SIG-M5 treated with dmso at 0.1 percent for 504 hours (cell line): Measurements from ENCODE around the gene RXRB.
A peak's percentile ranks its signal among the peaks of the same experiment; 100 is the strongest.

Source experiments
- DNase-seq: peaks from one replicate; lab custom pipeline; 2025; ENCODE audit not compliant: unreplicated experiment; lab: John Stamatoyannopoulos, UW

The RXRB gene

DNA sequence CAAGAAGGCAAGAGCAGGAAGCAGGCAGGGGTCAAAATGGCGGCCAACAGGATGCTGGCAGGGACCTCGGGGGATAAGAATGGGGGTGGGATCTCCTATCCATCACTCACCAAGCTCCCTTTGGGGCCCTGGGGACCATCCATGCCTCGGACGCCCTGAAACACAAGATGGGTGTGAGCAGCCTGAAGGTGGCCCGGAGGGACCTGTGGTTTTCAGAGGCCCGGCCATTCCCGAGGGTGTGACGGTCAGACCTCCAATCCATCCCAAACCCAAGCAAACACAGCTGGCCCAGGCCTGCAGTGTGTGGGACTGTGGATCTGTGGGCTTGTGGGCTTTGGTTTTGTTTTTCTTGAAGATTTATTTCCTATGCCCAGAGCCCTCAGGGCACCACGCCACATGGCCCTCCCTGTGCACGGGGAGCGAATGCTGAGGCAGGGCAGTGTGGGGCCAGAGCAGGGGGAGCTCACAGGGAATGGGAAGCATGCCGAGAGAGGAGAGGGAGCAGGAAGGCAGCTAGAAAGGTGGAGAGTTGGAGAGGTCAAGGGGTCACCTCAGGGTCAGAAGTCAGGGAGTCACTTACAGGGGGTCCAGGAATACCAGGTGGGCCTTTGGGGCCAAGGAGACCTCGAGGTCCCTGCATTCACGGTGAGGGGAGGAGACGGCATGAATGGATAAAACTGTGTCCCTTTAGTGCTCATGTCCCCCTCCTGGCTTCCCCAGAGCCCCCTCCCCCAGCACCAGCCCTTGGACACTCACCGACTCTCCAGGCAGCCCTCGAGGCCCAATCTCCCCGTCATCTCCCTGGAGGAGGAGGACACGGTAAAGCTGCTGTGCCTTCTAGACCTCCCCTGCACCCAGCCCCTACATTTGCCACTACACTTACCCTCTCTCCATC lies 22.7 kb downstream of the RXRB start:
- DNase-seq, result no peak

DNA sequence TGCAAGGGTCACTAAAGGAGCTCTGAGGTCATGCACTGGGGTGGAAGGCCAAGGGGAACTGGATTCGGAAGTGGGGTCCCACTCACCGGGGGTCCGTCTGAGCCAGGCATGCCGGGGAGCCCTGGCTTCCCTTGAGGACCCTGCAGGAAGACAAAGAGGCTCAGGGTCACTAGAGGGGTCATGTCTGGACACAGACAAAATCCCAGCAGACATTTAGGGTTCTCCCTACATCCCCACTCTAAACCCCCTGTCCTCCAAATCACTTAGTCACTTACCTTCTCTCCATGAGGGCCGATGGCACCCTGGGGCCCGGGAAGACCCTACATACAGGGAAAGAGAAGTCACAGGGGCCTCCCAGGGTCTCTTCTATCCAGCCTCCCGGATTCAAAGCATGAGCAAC lies 23.6 kb downstream of the RXRB start:
- no peak for DNase-seq

DNA sequence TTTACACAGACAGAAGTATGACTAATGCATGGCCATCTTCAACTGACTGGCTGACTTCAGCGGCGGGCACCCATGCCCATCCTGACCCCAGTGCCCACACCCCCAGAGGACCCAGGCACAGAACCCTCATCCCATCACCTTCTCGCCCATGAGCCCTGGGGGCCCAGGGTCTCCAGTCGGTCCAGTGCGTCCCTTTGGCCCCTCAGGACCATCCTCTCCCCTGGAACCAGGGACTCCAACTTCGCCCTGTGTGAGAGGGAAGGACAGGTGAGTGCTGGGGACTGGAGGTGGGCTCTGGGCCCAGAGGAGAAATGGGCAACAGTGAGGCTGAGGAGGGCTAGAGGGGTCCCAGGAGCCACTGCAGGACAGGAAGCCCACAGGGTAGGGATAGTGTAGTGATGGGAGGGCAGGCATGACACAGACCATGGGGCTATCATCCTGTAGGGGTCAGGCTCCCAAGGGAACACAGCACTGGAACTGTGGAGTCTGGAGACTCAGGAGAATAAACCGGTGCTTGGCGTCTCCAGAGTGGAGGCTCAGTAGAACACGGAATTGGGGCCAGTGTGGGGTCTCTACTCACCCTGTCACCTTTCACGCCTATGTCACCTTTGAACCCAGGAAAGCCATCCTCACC lies 24.9 kb downstream of the RXRB start:
- DNase-seq, result no peak

DNA sequence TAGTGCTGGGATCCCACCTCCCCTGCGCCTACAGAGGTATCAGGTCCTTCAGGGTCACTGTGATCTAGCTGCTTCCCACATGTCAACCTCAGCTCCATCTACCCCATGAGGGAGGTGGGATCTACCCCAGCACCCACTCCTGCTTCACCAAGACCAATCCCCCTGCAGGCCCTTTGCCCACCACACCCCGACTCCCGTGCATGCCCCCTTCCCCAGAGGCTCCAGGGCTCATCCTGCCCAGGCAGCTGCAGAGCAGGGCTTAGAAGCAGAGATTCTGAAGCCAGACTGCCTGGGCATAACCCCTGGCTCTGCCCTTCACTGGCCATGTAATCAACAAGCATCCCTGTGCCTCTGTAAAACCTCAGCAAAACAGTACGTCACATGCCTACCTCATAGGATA lies 25.7 kb downstream of the RXRB start:
- DNase-seq, result no peak

DNA sequence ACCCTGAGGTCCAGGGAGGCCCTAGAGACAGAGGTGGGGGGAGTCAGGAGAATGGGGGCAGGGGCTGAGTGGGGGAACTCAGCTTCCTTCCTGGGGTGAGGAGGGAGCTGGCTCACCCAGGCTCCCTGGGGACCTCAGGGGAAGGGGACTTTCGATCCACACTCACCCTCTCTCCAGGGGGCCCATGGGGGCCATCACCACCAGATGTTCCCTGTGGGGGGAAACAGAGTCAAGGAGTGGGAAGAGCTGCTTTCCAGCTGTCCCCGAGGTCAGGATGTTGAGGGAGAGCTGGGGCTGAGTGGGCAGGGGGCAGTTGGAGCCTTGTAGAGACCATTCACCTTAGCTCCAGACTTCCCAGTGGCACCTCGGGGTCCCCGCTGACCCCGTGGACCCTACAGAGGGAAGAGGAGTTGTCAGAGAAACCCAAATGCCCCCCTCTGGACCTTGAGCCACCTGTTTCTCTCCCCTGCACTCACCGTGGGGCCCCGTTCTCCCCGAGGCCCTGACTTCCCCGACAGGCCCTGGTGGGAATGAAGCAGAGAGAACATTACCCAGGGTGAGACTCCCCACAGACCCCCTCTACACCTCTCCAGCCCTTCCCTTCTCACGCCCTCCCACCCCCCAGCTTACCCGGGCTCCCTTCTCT lies 26.8 kb downstream of the RXRB start:
- no peak for DNase-seq

DNA sequence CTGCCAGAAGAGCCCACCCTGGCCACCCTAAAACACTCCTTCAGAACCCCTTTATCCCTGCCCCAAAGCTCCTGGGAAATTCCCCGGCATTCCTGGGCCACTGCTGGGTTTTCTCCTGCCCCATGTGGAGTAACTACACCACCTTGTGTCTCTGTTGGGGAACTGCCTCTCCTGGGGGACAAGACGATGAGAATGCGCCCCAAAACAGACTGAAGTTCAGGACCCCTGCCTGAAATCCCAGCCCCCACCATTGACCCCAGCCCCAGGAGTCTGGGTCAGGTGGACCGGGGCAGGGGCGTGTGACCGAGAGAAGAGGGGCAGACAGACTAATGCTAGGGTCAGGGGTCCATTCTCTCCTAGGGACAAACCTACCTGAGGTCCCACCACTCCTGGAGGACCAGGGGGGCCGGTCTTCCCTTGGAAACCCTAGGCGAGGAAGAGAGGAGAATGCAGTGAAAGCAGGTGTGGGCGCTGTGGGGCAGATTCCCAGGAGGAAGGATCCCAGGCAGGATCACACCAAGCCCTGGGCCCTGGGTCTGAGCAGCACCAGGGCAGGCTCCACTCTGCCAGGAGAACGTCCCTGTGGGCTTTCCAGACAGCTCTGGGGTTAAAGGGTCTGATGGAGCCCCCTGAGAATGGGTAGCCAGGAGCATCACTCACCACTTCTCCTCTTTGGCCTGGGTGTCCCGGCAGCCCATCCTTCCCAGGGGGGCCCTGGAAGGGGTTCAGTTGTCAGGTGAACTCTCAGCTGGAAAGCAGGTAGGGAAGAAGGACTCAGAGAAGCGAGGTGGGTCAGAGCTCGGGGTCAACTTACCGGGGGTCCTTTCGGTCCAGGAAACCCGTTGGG lies 27.6 kb downstream of the RXRB start:
- peak; percentile 8 for DNase-seq

DNA sequence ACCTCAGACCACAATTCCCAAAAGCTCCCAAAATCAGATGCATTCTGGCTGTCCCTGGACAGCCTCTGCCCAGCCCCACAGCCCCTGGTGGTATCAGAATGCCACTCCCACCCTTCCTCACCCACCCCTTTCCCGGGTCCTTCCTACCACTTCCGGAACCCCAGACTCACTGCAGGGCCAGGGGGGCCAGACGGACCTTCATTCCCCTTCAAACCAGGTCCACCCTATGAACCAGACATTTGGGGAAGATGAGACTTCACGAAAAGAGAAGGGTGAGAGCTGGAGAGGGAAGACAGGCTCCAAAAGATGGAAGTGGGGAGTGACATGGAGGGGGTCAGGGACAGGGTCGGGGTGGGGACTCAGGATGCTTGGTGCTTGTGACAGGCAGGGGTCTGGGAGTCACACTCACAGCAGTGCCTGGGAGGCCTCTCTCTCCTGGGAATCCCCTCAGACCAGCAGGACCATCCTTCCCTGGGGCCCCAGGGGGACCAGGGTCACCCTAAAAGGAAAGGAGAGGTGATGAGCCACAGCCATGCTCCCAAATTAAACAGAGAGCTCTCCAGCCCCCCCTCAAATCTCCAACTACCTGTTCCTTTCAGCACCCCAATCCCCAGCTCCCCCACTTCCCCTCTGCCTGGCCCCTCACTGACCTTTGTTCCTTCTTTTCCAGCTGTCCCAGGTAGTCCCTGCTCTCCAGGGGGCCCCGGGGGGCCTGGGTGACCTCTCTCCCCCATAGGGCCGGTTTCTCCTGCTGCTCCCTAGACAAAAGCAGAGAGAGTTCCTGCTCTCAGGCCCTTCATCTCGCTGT lies 28.4 kb downstream of the RXRB start:
- DNase-seq, result no peak

DNA sequence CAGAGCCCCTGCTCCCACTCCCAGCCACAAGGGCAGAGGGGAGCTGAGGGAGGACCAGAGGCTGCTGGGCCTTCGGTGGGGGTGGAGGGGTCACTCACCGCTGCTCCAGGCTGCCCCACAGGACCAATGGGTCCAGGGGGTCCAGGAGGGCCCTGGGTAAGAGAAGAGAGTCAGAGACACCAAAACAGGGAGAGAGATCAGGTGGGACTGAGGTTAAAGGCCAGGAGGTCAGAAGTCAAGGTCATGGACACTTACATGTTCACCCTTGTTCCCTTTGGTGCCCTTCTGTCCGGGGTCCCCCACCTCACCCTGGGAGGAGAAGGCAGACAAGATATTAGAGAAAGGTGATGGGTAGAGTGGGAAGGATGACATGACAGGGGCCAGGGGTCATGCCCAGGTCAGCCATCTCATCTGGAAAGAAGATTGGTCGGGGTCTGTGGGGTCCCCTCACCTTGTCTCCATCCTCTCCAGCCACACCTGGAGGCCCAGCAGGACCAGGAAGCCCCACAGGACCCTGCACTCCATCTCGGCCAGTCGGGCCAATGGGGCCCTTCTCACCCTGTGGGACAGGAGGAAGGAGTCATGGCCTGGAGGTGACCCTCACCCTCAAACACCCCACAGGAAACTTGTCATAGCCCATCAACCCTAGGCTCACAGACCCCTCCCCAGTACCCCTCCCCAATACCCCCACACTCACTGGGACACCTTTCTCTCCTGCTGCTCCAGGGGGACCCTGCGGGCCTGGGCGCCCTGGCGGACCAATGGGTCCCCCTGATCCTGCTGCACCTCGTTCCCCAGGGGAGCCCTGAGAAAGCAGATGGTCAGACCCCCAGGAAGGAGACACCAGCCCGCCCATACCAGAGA lies 29.2 kb downstream of the RXRB start:
- DNase-seq, result no peak

DNA sequence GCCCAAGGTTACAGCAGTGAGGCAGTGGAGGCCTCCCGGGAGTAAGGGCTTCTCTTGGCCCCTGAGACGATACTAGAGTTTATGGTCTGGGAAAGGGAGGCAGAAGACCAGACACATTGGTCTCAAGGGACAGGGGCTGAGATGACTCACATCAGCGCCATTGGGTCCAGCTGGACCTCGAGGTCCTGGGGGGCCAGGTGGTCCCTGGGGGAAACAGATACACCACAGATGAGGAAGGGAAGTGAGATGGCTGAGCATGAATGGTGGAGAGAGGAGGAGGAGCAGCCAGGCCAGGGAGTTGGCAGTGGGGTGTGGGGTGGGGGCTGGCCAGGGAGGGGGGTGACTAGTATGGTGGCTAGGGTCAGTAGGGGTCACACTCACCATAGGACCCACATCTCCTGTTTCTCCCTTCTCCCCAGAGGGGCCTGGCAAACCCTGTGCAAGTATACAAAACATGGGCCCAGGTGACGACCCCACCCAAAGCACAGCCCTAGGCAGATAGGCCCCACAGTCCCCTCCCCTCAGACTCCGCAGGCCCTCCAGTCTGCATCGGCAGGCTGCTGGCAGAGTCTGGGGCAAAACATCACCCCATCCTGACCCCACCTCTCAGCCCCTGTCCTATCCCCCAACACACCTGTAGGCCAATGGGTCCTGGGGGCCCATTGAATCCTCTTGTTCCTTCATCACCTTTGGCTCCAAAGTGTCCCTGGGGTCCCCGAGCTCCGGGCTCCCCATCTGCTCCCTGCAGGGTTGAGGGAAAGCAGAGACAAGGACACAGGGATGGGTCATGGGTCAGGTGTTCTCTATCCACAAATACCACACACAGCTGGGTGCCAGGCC lies 30.1 kb downstream of the RXRB start:
- DNase-seq, result no peak

DNA sequence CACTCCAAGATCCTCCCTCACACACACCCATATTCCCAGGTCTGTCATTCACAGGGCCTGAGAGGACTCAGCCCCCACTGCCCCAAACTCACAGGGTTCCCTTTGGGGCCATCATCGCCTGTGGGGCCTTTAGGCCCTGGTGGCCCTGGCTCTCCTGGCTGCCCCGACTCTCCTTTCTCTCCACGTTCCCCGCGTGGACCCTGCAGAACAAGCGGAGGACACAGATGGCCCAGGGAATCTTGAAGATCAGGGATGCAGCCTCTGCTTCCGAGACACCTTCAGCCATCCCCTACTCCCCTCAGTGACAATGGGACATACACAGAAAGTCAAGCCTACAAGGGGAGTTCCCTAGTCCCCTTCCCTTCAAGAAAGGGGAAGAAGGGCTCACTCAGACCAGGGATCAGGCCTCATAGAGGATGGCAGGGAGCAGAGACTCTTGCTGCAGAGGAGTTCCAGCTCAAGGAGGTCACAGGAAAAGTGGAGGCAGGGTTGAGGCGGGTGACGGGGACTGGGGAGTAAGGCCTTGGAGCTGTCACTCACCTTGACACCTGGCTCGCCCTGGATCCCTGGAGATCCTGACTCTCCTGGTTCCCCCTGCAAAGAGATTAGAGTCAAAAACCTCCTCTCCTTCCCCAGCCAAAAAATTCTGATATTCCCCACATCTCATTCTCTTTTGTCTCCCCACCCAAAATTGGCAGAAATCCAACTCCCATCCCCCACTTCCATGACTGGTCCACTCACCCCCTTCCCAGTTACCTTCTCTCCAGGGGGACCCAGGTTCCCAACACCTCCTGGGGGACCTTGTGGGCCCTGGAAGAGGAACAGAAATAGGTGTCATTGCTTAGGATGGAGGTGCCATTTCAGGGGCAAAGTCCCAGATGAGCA lies 30.9 kb downstream of the RXRB start:
- DNase-seq, result no peak

DNA sequence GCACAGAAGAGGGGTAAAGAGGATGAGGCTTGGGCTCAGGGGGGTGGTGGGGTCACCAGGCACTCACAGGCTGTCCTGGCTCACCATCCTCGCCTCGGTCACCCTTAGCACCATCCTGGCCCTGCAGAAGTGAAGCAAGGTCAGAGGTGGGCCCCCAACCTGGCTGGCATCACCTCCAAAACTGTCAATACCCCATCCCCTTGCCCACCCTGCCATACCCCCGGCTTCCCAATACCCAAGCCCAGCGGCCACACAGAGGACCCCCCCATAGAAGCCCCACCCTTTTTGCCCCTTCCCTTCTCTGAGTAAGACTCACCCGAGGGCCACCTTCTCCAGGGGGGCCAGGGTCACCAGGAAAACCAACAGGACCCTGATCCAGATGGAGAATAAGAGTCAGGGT lies 31.8 kb downstream of the RXRB start:
- DNase-seq, result no peak

DNA sequence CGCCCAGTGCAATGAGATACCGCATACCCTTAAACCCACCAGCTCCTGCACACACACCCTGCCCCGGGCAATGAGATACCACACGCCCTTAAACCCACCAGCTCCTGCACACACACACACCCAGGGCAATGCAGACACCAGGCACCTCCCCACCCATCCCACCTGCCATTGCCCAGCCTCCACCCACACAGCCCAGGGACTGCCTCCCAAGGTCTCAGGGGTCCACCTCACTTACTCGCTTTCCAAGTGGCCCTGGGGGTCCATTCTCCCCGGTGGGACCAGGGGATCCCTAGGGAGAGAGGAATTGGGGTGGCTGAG lies 32.2 kb downstream of the RXRB start:
- no peak for DNase-seq

DNA sequence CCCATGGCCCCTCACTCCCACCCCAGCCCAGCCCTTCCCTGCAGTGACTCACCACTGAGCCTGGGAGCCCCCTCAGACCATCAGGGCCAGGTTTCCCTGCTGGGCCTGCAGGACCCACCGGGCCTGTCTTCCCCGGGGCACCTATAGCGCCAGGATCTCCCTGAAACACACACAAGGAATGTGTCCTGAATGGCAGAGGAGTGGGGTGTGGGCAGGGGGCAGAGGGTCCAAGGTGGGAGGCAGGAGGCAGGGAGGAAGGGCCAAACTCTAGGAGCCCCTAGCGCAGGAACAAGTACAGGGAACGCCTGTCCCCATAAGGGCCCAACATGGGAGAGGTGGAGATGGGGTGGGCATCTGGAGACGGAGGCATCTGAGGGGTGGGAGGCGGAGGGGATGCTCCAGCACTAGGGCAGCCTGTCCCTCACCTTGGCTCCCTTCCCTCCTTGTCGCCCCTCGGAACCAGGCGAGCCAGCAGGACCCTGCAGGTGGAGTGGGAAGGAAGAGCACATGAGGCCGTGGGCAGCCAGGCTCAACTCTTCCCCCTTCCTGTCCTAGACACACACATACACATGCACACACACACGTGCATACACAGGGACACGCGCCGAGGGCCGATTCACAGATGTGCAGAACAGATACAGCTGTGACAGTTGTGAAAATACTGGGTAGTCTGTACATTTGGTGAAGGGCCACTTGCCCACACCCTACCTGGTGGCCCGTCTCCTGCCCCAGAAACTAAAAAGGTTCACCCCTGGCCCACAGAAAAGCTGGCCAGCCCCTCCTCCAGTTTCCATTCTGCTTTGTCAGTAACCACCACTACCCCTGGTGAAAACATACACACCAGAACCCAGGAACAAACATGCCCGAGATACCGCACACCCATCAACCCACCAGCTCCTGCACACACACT lies 32.8 kb downstream of the RXRB start:
- DNase-seq, result no peak

DNA sequence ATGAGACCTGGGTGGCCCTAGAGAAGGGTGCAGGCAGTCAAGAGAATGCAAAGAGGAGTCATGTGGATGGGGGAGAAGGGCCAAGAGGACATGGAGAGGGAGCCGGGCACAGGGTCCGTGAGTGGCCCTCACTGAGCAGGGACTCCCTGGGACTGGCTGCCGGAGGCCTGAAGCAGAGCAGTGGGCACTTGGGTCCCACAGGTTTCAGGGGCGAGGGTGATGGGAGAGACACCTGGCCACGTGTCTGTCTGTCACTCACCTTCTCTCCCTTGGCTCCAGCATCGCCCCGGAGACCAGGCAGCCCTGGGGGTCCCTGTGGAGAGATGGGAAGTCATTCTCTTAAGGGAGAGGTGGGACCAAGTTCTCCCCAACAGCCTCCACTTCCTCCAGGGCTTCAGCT lies 33.7 kb downstream of the RXRB start:
- DNase-seq, result no peak

DNA sequence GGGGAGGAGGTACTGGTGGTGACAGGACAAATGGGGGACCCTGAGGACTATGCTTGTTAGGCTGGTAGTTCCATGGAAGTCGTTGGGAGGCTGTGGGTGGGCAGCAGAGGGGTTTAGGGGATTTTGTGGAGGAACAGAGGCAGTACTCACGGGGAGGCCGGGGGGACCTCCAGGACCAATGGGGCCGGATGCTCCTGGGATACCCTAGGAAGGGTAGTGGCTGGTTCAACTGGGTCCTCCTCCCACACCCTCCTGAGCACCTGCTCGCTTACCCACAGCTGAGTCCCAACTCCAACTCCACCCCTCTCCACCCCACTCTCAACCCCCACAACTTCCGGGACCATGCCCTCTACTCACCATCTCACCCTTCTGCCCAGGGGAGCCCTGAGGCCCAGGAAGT lies 34.1 kb downstream of the RXRB start:
- no peak for DNase-seq

DNA sequence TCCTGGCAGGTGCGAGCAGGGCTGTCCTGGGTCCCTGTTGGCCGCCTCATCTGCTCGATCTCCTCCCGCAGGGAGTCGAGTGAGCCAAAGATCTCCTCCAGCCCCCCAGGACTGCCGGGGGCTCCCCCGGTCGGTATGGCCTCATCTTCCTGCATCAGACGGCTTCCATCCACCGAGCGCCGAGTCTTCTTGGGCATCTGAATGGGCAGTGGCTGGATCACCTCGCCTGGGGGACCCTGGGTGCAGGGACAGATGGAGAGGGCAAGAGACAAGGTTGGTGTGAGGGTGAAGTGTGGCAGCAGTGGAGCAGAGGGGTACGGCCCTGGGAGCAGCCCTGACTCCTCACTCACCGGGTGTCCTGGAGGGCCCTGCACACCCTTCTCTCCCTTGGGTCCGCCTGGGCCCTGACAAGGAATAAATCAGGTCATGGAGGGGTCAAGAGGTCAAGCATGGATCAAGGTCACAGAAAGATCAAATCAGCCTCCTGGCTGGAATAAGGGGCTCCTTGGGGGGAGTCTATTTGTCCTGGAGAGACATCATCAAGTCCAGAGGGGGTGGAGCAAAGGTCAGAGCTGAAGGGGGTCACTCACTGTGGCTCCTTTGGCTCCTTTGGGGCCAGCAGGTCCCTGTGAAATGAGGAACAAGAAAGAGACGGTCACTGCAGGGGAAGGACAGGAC lies 34.7 kb downstream of the RXRB start:
- DNase-seq, result no peak
